ENCODE results near the gene PRKAR1A.

PRKAR1A gene

DNA sequence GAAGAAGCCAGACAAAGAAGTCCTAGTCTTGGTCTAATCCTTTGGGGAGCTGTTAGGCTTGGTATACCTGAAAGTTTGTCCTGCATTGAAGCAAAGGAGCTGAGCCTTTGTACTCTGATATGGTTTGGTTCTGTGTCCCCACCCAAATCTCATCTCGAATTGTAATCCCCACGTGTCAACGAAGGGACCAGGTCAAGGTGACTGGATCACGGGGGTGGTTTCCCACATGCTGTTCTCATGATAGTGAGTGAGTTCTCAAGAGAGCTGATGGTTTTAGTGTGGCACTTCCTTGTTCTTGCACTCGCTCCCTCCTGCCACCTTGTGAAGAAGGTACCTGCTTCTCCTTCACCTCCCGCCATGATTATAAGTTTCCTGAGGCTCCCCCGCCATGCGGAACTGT lies 55.4 kb downstream of the PRKAR1A start:
- WGBS, 2 experiments (ENCODE audit: insufficient coverage in 2 of 2), result 81% methylated on average over 5 of the region's 8 CpGs; no CpG with 5 or more reads in 1 of the 2 experiments
- H3K4me1 ChIP-seq (ENCODE audit: control insufficient read depth, insufficient read depth, low read length, poor library complexity, severe bottlenecking), result no peaks in the 10 kb centered on the region
- no peak overlapping the region for H3K27ac ChIP-seq (ENCODE audit: low read depth, low read length, severe bottlenecking)
- no peaks in the 10 kb centered on the region for H3K36me3 ChIP-seq (ENCODE audit: control insufficient read depth, insufficient read depth, low read length)
- no peak overlapping the region for H3K4me3 ChIP-seq (ENCODE audit: extremely low read depth, insufficient read depth, low read length, poor library complexity, severe bottlenecking)
- H3K9me3 ChIP-seq (ENCODE audit: control insufficient read depth, low read length), result no peaks in the 10 kb centered on the region

DNA sequence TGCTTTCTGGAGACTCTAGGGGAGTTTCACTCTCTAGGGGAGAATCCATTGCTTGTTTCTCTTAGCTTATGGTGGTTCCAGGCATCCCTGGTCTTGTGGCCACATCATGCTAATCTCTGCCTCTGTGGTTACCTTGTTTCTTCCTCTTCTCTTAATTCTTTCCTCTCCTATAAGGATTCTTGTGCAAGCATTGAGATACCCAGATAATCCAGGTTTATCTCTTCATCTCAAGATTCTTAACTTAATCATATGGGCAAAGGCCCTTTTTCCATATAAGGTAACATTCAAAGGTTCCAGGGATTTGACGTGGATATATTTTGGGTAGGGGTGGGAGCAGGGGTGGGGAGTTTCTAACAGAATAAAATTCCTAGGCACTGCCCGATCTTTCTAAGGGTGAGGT lies 56.4 kb downstream of the PRKAR1A start:
- no CpG with 5 or more reads among the region's 2 CpGs for WGBS, 2 experiments (ENCODE audit: insufficient coverage in 2 of 2)

DNA sequence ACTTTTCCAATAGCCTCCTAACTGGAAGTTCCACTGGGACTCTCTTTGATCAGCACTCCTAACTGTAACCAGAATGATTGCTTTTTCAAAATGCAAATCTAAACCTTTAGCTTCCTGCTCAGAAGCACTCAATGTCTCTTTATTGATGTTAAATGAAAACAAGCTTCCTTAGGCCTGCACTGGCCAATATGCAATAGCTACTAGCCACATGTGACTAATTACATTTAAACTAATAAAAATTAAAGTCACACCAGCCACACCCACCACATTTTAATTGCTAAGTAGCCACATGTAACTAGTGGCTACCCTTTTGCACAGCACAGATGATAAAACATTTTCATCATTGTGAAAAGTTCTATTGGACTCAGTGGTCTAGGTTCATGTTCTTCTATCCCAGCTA lies 57.1 kb downstream of the PRKAR1A start:
- no peak overlapping the region for H3K27ac ChIP-seq (ENCODE audit: low read depth, low read length, severe bottlenecking)

More for the DNA sequence above, 56.4 kb downstream of the PRKAR1A start:
- Histone ChIP-seq H3K4me1 (ENCODE audit: control insufficient read depth, insufficient read depth, low read length, poor library complexity, severe bottlenecking) (no peaks in the 10 kb centered on the region), H3K36me3 (ENCODE audit: control insufficient read depth, insufficient read depth, low read length) (no peaks in the 10 kb centered on the region), H3K9me3 (ENCODE audit: control insufficient read depth, low read length) (no peaks in the 10 kb centered on the region), H3K27ac (ENCODE audit: low read depth, low read length, severe bottlenecking) (no peak overlapping the region), H3K4me3 (ENCODE audit: extremely low read depth, insufficient read depth, low read length, poor library complexity, severe bottlenecking) (no peak overlapping the region)

DNA sequence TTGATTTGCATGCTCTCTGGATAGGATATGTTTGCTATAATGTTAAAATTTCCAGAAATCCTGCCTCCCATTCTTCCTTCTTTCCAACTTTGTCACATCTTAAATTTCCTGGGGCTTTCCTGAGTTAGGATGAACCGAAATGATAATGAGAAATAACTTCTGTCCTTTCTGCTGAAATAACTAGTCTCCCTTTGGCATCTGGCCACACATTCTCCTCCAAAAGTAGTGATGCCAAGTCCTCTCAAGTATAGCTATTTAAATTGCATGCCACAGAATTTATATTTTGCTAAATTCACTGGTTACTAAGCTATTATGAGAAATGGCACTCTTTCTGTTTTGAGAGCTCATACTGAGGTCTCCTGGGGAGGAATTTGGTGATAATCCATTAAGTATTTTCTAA lies 58.3 kb downstream of the PRKAR1A start:
- WGBS, 2 experiments (ENCODE audit: insufficient coverage in 2 of 2), result no CpG with 5 or more reads among the region's 1 CpG
- no peaks in the 10 kb centered on the region for H3K36me3 ChIP-seq (ENCODE audit: control insufficient read depth, insufficient read depth, low read length)
- H3K9me3 ChIP-seq (ENCODE audit: control insufficient read depth, low read length), result no peaks in the 10 kb centered on the region
- H3K4me1 ChIP-seq (ENCODE audit: control insufficient read depth, insufficient read depth, low read length, poor library complexity, severe bottlenecking), result no peaks in the 10 kb centered on the region
- H3K4me3 ChIP-seq (ENCODE audit: extremely low read depth, insufficient read depth, low read length, poor library complexity, severe bottlenecking), result no peak overlapping the region
- H3K27ac ChIP-seq (ENCODE audit: low read depth, low read length, severe bottlenecking), result no peak overlapping the region

More for the DNA sequence above, 57.1 kb downstream of the PRKAR1A start:
- no peaks in the 10 kb centered on the region for H3K36me3 ChIP-seq (ENCODE audit: control insufficient read depth, insufficient read depth, low read length)
- no peak overlapping the region for H3K4me3 ChIP-seq (ENCODE audit: extremely low read depth, insufficient read depth, low read length, poor library complexity, severe bottlenecking)
- no peaks in the 10 kb centered on the region for H3K4me1 ChIP-seq (ENCODE audit: control insufficient read depth, insufficient read depth, low read length, poor library complexity, severe bottlenecking)
- H3K9me3 ChIP-seq (ENCODE audit: control insufficient read depth, low read length), result no peaks in the 10 kb centered on the region

DNA sequence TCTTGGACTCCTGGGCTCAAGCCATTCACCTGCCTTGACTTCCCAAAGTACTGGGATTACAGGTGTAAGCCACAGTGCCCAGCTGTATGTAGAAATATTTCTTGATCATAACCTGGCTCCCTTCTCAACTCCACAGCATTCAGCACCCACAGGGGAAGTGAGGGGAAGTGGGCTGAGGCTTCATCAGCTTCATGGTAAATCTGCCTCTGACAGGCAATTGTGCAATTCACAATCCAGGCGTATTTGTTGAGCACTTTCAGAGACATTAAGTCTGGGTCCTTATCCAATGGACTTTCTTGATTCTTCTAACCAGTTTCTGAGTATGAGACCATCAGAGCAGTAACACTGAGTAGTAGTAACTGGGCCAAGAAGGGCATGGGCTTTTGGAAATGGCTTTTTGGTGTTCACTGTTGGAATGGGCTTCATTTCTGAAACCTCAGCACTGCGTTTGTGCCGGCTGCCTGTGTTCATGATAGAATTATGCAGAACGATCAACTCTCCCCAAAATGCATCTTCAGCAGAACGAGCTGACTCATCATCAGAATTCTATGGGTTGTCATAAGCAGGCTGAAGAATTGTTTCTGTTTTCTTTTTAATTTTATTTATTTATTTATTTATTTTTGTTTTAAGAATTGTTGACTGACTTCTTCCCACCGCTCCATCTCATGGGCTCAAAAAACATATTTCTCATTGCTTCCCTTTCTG lies 60.1 kb downstream of the PRKAR1A start:
- H3K4me3 ChIP-seq (ENCODE audit: extremely low read depth, insufficient read depth, low read length, poor library complexity, severe bottlenecking), result no peak overlapping the region
- no peak overlapping the region for H3K27ac ChIP-seq (ENCODE audit: low read depth, low read length, severe bottlenecking)
- WGBS, 2 experiments (ENCODE audit: insufficient coverage in 2 of 2), result 86 to 93% methylated on average over 1 to 3 of the region's 6 CpGs
- no peaks in the 10 kb centered on the region for H3K9me3 ChIP-seq (ENCODE audit: control insufficient read depth, low read length)
- H3K4me1 ChIP-seq (ENCODE audit: control insufficient read depth, insufficient read depth, low read length, poor library complexity, severe bottlenecking), result no peaks in the 10 kb centered on the region
- no peaks in the 10 kb centered on the region for H3K36me3 ChIP-seq (ENCODE audit: control insufficient read depth, insufficient read depth, low read length)

DNA sequence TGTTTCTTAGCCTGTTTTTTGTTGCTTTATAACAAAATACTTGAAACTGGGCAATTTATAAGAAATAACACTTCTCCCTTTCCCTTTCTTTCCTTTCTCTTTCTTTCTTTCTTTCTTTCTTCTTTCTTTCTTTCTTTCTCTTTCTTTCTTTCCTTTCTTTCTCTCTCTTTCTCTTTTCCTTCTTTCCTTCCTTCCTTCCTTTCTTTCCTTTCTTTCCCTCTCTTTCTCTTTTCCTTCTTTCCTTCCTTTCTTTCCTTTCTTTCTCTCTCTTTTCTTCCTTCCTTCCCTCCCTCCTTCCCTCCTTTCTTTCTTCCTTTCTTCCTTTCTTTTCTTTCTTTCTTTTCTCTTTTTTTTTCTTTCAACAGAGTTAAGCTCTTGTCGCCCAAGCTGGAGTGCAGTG lies 61.1 kb downstream of the PRKAR1A start:
- H3K4me1 ChIP-seq (ENCODE audit: control insufficient read depth, insufficient read depth, low read length, poor library complexity, severe bottlenecking), result no peaks in the 10 kb centered on the region
- no peaks in the 10 kb centered on the region for H3K36me3 ChIP-seq (ENCODE audit: control insufficient read depth, insufficient read depth, low read length)
- H3K4me3 ChIP-seq (ENCODE audit: extremely low read depth, insufficient read depth, low read length, poor library complexity, severe bottlenecking), result no peak overlapping the region
- H3K27ac ChIP-seq (ENCODE audit: low read depth, low read length, severe bottlenecking), result no peak overlapping the region
- H3K9me3 ChIP-seq (ENCODE audit: control insufficient read depth, low read length), result no peaks in the 10 kb centered on the region
- 83% methylated on average over 1 of the region's 1 CpG; no CpG with 5 or more reads in 1 of the 2 experiments for WGBS, 2 experiments (ENCODE audit: insufficient coverage in 2 of 2)

DNA sequence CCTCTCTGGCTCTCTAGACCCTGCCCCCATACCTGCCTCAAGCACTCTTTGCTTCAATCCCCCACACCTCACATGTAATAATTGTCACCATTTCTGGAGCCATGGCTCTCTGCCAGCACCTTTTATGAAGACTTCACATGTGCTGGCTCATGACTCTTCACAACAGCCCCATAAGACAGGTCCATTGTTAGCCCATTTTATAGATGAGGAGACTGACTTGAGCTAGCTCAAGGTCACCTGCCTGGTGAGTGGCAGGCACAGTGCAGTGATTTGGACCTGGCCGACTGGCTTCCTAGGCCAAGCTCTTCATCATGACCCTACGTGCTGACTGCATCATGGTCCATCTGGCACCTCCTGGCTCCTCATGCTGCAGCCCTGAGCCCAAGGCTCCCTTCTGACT lies 63.9 kb downstream of the PRKAR1A start:
- H3K9me3 ChIP-seq (ENCODE audit: control insufficient read depth, low read length), result peaks cover 7% of the 10 kb centered on the region
- 80 to 100% methylated on average over 1 of the region's 2 CpGs for WGBS, 2 experiments (ENCODE audit: insufficient coverage in 2 of 2)
- H3K27ac ChIP-seq (ENCODE audit: low read depth, low read length, severe bottlenecking), result no peak overlapping the region
- H3K4me3 ChIP-seq (ENCODE audit: extremely low read depth, insufficient read depth, low read length, poor library complexity, severe bottlenecking), result no peak overlapping the region
- no peaks in the 10 kb centered on the region for H3K36me3 ChIP-seq (ENCODE audit: control insufficient read depth, insufficient read depth, low read length)
- H3K4me1 ChIP-seq (ENCODE audit: control insufficient read depth, insufficient read depth, low read length, poor library complexity, severe bottlenecking), result no peaks in the 10 kb centered on the region

DNA sequence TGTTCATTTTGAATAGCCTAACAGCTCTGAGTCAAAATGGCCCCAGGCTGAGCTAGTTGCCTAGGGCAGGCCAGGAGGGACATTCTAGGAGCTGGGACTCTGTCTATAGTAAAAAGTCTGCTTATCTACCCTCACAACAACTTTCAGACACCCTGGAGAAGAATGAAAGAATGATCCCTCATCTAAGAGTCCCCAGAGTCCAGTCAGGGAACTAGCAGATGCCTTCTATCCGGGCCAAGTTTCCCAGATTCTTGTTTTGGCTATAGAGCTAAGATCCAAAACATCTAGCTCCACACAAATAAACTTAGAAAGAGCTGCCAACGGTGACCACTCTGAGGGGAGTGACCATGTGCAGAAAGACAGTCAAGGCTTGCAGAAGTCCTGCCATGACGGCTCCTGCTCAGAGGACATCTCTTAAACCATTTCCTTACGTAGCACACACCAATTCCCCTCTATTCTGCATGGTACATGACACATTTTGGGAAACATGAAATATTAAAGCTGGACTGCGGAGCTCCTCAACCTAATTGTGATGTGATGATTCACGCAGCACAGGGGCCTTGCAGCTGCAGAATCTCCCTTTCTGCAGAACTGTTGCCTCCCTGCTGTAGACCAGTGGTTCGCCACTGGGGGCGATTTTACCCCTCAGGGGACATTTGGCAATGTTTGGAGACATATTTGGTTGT lies 64.7 kb downstream of the PRKAR1A start:
- 89 to 95% methylated on average over 4 to 6 of the region's 8 CpGs for WGBS, 2 experiments (ENCODE audit: insufficient coverage in 2 of 2)
- H3K9me3 ChIP-seq (ENCODE audit: control insufficient read depth, low read length), result peaks cover 7% of the 10 kb centered on the region
- H3K27ac ChIP-seq (ENCODE audit: low read depth, low read length, severe bottlenecking), result no peak overlapping the region
- no peak overlapping the region for H3K4me3 ChIP-seq (ENCODE audit: extremely low read depth, insufficient read depth, low read length, poor library complexity, severe bottlenecking)
- no peaks in the 10 kb centered on the region for H3K4me1 ChIP-seq (ENCODE audit: control insufficient read depth, insufficient read depth, low read length, poor library complexity, severe bottlenecking)
- H3K36me3 ChIP-seq (ENCODE audit: control insufficient read depth, insufficient read depth, low read length), result no peaks in the 10 kb centered on the region

DNA sequence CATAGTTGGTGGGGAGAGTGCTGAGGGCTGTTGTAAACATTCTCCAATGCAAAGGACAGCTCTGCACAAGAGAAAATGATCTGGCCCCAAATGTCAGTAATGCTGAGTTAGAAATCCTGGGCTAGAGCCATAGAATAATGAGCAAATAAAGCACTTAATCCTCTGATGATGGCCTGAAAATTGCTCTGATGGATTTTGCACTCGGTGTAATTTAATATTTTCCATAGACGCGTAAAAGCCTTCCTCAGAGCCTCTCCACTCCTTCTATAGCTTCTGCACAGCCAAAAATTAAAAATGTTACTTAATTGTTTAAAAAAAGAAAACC lies 65.2 kb downstream of the PRKAR1A start:
- H3K4me3 ChIP-seq (ENCODE audit: extremely low read depth, insufficient read depth, low read length, poor library complexity, severe bottlenecking), result no peak overlapping the region
- no peaks in the 10 kb centered on the region for H3K4me1 ChIP-seq (ENCODE audit: control insufficient read depth, insufficient read depth, low read length, poor library complexity, severe bottlenecking)
- peaks cover 7% of the 10 kb centered on the region for H3K9me3 ChIP-seq (ENCODE audit: control insufficient read depth, low read length)
- H3K27ac ChIP-seq (ENCODE audit: low read depth, low read length, severe bottlenecking), result no peak overlapping the region
- H3K36me3 ChIP-seq (ENCODE audit: control insufficient read depth, insufficient read depth, low read length), result no peaks in the 10 kb centered on the region
- no CpG with 5 or more reads among the region's 3 CpGs for WGBS, 2 experiments (ENCODE audit: insufficient coverage in 2 of 2)

DNA sequence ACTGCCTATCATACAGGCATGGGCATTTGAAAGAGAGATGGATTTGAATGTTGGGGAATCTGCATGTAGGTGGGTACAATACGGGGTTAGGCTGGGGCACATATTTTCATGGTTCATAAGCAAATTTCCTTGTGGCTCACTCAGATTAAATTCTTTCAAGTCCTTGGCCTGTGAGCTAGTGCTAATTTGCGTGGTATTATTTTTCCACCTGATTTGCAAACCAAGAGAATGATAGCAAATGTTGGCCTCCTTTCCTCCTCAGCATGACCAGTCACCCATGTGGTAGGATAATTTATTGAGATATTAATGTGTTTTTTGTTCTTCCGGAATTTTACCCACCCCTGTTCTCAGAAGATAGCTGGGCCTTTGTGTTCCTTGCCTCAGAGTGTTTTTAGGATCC lies 66.0 kb downstream of the PRKAR1A start:
- Histone ChIP-seq H3K9me3 (ENCODE audit: control insufficient read depth, low read length) (peaks cover 7% of the 10 kb centered on the region), H3K27ac (ENCODE audit: low read depth, low read length, severe bottlenecking) (no peak overlapping the region), H3K4me1 (ENCODE audit: control insufficient read depth, insufficient read depth, low read length, poor library complexity, severe bottlenecking) (no peaks in the 10 kb centered on the region), H3K4me3 (ENCODE audit: extremely low read depth, insufficient read depth, low read length, poor library complexity, severe bottlenecking) (no peak overlapping the region), H3K36me3 (ENCODE audit: control insufficient read depth, insufficient read depth, low read length) (no peaks in the 10 kb centered on the region)
- 80 to 100% methylated on average over 1 to 2 of the region's 3 CpGs for WGBS, 2 experiments (ENCODE audit: insufficient coverage in 2 of 2)

DNA sequence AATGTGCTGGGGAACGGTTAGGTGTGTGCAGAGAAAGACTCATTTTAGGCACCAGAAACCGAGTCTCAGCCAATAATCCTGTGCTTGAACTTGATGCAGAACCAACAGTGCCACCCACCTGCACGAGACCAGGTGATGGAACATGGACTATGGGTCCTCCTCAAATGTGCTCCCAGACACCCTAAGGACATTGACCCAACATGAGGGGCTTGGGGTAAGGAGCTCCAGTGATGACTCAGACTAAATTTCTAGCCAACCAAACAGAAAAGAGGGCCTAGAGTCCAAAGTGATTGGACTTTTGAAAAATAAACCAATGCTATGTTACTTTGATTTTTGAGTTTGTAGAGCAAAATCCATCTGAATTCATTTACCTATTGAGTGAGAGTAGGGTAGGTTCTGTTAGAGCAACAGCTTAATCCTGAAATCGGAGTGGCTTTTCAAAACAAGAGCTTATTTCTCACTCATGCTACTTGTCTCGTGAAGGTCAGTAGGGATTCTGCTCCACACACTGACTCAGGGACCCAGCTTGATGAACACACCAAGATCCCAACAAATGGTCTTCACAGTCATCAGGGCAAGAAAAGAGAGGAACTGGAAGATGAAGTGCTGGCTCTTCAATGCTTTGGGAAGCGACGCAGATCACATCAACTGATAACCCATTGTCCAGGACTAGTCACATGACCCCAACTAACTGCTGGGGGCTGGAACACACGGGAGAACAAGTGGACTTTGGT lies 67.1 kb downstream of the PRKAR1A start:
- Histone ChIP-seq H3K4me3 (ENCODE audit: extremely low read depth, insufficient read depth, low read length, poor library complexity, severe bottlenecking) (no peak overlapping the region), H3K27ac (ENCODE audit: low read depth, low read length, severe bottlenecking) (no peak overlapping the region), H3K4me1 (ENCODE audit: control insufficient read depth, insufficient read depth, low read length, poor library complexity, severe bottlenecking) (no peaks in the 10 kb centered on the region), H3K9me3 (ENCODE audit: control insufficient read depth, low read length) (peaks cover 7% of the 10 kb centered on the region), H3K36me3 (ENCODE audit: control insufficient read depth, insufficient read depth, low read length) (no peaks in the 10 kb centered on the region)
- 88 to 90% methylated on average over 3 to 7 of the region's 8 CpGs for WGBS, 2 experiments (ENCODE audit: insufficient coverage in 2 of 2)

Measured in mesodermal cell (in vitro differentiated cells).